DND-41 (cell line): ENCODE measurements around the gene CALML3.

Experiments
- ATAC-seq: fragments of 200-7000 bp; cut with Tn5 transposase; 3 replicates; pipeline ENCODE4 v1.9.1; 2021; ENCODE audit warnings: low read depth; ENCODE audit not compliant: insufficient read depth
- DNase-seq: peaks from one replicate; pipeline ENCODE4 v3.0.0-alpha.2; 2020
- H2AFZ ChIP-seq: 2 replicates; pipeline ENCODE4 v1.6.0; 2012; ENCODE audit warnings: low read depth, low read length
- H3K27ac ChIP-seq: 2 replicates; pipeline ENCODE4 v1.5.1; 2012; ENCODE audit warnings: low read length, inconsistent platforms
- H3K27me3 ChIP-seq: fragments of 200-600 bp; sonication (generic); 2 replicates; pipeline ENCODE4 v1.6.0; 2012; ENCODE audit warnings: low read length, mild to moderate bottlenecking, inconsistent platforms; ENCODE audit not compliant: insufficient read depth, poor library complexity
- H3K36me3 ChIP-seq: 2 replicates; pipeline ENCODE4 v1.5.1; 2012; ENCODE audit warnings: low read length, inconsistent platforms; ENCODE audit not compliant: insufficient read depth
- H3K4me1 ChIP-seq: 2 replicates; pipeline ENCODE4 v1.5.1; 2012; ENCODE audit warnings: mild to moderate bottlenecking, low read length; ENCODE audit not compliant: insufficient read depth
- H3K4me2 ChIP-seq: 2 replicates; pipeline ENCODE4 v1.6.0; 2012; ENCODE audit warnings: mild to moderate bottlenecking, moderate library complexity, low read length, inconsistent platforms; ENCODE audit not compliant: insufficient read depth
- H3K4me3 ChIP-seq, 2 experiments: fragments of 200-600 bp in 1 of 2; shearing (Covaris generic) in 1 of 2; 2 replicates each; pipeline ENCODE4 v1.5.1; 2012 to 2016; ENCODE audit warnings: inconsistent platforms in 2 of 2, low read length in 2 of 2, mild to moderate bottlenecking in 2 of 2, low read depth in 1 of 2, moderate library complexity in 1 of 2
- H3K79me2 ChIP-seq: 2 replicates; pipeline ENCODE4 v1.6.0; 2012; ENCODE audit warnings: low read length, inconsistent platforms; ENCODE audit not compliant: insufficient read depth
- H3K9ac ChIP-seq: 2 replicates; pipeline ENCODE4 v1.6.0; 2012; ENCODE audit warnings: low read depth, mild to moderate bottlenecking, inconsistent platforms, low read length, moderate library complexity
- H3K9me3 ChIP-seq: 2 replicates; pipeline ENCODE4 v1.5.1; 2012; ENCODE audit warnings: low read length, moderate library complexity, mild to moderate bottlenecking, inconsistent platforms; ENCODE audit not compliant: insufficient read depth, severe bottlenecking
- H4K20me1 ChIP-seq: 2 replicates; pipeline ENCODE4 v1.6.0; 2012; ENCODE audit warnings: low read length; ENCODE audit not compliant: insufficient read depth
- EZH2 ChIP-seq: IDR thresholded peaks from 3 replicates; pipeline ENCODE4 v1.6.1; 2012; ENCODE audit warnings: borderline replicate concordance, low read depth, mild to moderate bottlenecking, moderate library complexity, low read length, inconsistent platforms; ENCODE audit not compliant: severe bottlenecking
- TF ChIP-seq, protein P1 (sequence below): IDR thresholded peaks from 2 replicates; pipeline ENCODE4 v1.5.1; 2012; ENCODE audit warnings: borderline replicate concordance, low read length, moderate library complexity, mild to moderate bottlenecking; ENCODE audit not compliant: poor library complexity, severe bottlenecking; ENCODE audit errors: extremely low read depth

The CALML3 gene

DNA sequence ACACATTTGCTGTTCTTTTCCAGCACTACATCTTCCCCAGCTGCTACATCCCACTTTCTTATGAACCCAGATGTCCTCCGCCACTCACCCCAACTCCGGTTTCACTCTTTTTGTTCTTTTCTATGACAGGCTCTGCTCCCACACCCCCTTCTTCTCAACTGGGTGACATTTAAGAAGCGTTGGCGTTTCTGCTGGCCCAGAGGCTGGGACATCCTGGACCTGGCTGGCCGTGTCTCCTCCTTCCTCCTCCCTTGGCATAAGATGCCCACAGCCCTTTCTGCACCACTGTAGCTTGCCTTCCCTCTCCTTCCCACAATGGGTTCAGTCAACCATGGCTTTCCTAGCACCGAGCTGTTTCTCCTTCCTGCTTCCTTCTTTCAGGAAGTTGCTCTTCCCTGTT lies 16.0 kb upstream of the CALML3 start:
- H3K79me2 ChIP-seq, result no peaks in the 10 kb centered on the region
- H3K4me3 ChIP-seq, result no peak overlapping the region
- H3K36me3 ChIP-seq, result no peaks in the 10 kb centered on the region
- TF ChIP-seq, protein P1, sequence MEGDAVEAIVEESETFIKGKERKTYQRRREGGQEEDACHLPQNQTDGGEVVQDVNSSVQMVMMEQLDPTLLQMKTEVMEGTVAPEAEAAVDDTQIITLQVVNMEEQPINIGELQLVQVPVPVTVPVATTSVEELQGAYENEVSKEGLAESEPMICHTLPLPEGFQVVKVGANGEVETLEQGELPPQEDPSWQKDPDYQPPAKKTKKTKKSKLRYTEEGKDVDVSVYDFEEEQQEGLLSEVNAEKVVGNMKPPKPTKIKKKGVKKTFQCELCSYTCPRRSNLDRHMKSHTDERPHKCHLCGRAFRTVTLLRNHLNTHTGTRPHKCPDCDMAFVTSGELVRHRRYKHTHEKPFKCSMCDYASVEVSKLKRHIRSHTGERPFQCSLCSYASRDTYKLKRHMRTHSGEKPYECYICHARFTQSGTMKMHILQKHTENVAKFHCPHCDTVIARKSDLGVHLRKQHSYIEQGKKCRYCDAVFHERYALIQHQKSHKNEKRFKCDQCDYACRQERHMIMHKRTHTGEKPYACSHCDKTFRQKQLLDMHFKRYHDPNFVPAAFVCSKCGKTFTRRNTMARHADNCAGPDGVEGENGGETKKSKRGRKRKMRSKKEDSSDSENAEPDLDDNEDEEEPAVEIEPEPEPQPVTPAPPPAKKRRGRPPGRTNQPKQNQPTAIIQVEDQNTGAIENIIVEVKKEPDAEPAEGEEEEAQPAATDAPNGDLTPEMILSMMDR, result no peak
- TF ChIP-seq EZH2, result no peak
- H3K9ac ChIP-seq, result no peak overlapping the region
- H3K27me3 ChIP-seq, result peaks cover 10% of the 10 kb centered on the region
- no peaks in the 10 kb centered on the region for H3K9me3 ChIP-seq
- H3K4me2 ChIP-seq, result no peak overlapping the region
- no peak overlapping the region for H3K27ac ChIP-seq
- DNase-seq (no peak), ATAC-seq (no peak)
- H3K4me1 ChIP-seq, result no peaks in the 10 kb centered on the region
- no peaks in the 10 kb centered on the region for H4K20me1 ChIP-seq
- no peak overlapping the region for H2AFZ ChIP-seq

DNA sequence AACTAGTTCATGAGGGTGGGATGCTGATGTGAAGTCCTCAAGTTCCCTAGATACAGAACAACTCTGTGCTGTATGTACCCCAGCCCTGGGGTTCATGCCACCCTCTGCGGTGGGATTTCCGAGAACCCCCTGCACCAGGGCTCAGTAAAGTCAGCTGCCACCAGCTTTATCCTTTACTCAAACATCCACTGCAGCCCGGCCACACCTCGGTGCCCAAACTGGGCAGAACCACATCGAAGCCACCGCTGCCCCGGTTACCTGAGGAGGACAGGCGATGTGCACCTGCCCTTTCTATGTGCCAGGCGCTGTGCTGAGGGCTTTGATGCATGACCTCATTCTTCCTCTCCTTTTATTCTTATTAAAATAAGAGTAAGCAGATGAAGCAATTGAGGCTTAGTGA lies 15.5 kb upstream of the CALML3 start:
- Histone ChIP-seq H3K4me3 (no peak overlapping the region), H3K4me2 (no peak overlapping the region), H3K27ac (no peak overlapping the region), H3K9ac (no peak overlapping the region), H3K79me2 (no peaks in the 10 kb centered on the region), H4K20me1 (no peaks in the 10 kb centered on the region), H2AFZ (no peak overlapping the region), H3K9me3 (no peaks in the 10 kb centered on the region), H3K4me1 (no peaks in the 10 kb centered on the region), H3K36me3 (no peaks in the 10 kb centered on the region), H3K27me3 (peaks cover 7% of the 10 kb centered on the region)
- ATAC-seq (no peak), DNase-seq (no peak)
- TF ChIP-seq, protein P1, result no peak
- TF ChIP-seq EZH2, result no peak

DNA sequence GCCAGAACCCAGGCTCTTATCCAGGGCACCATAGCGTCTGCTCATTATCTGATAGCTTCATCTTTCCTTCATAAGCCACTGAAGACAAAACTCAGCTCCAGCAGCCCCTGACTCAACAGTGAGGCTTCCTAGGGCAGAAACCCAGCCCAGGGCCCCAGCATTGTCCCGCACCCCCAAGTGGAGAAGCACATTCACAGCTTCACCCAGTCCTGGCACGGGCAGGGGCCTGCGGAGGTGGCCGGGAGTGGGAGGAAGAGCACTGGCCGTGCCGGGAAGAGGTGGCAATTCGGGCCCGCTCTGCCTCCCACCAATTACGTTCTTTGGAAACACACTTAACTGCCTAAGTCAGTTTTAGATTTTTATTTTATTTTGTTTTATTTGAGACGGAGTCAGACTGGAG lies 15.1 kb upstream of the CALML3 start:
- H3K4me2 ChIP-seq, result no peak overlapping the region
- TF ChIP-seq, protein P1, result no peak
- no peak for TF ChIP-seq EZH2

More for the DNA sequence above, 15.1 kb upstream of the CALML3 start:
- Histone ChIP-seq H3K79me2 (no peaks in the 10 kb centered on the region), H2AFZ (no peak overlapping the region), H3K27me3 (peaks cover 10% of the 10 kb centered on the region), H3K4me1 (no peaks in the 10 kb centered on the region), H3K27ac (no peak overlapping the region), H3K9ac (no peak overlapping the region), H3K36me3 (no peaks in the 10 kb centered on the region), H4K20me1 (no peaks in the 10 kb centered on the region), H3K9me3 (no peaks in the 10 kb centered on the region), H3K4me3 (no peak overlapping the region)
- ATAC-seq, result no peak
- no peak for DNase-seq
